ENCODE data around the gene GNAQ. TPM values are rescaled to one million over a fixed set of nuclear protein-coding genes. Genes with fewer than 3 reads are reported as not detected.
A peak's percentile ranks its signal among the peaks of the same experiment; 100 is the strongest.

Gene GNAQ
- polyA plus RNA-seq, 1 experiment = 71.4 TPM

- no peak for DNase-seq (ENCODE audit: low read depth, low spot score)
- no peak for TF ChIP-seq CTCF (IDR thresholded peaks at IDR 0.05; ENCODE audit: low read depth, low read length)
- H3K9me3 ChIP-seq (ENCODE audit: control insufficient read depth, insufficient read depth, low read length) = no peaks in the 10 kb centered on the region
- no peak overlapping the region for H3K27ac ChIP-seq (ENCODE audit: low read depth, low read length)
- POLR2A ChIA-PET = no interaction called here
- CTCF ChIA-PET = interaction anchor here (0.6 kb wide), 1 partner anchor 57 kb away, joined by 3 read pairs; no protein-coding TSS in a partner anchor
- no peak overlapping the region for H3K4me3 ChIP-seq (ENCODE audit: low read depth, low read length)
- no peaks in the 10 kb centered on the region for H3K27me3 ChIP-seq (ENCODE audit: control insufficient read depth, insufficient read depth, low read length)
Measured at GRCh38 chr9:77809552-77809951, 222.1 kb downstream of the GNAQ start.

GRCh38 chr9:77808751-77809081 is 222.9 kb downstream of the GNAQ start:
- ChIA-PET CTCF (interaction anchor here (1.0 to 1.2 kb wide), 2 partner anchors 227 to 352 kb away, joined by 3 read pairs; no protein-coding TSS in a partner anchor), POLR2A (no interaction called here)
- Histone ChIP-seq H3K9me3 (ENCODE audit: control insufficient read depth, insufficient read depth, low read length) (no peaks in the 10 kb centered on the region), H3K27ac (ENCODE audit: low read depth, low read length) (no peak overlapping the region), H3K4me3 (ENCODE audit: low read depth, low read length) (no peak overlapping the region), H3K27me3 (ENCODE audit: control insufficient read depth, insufficient read depth, low read length) (no peaks in the 10 kb centered on the region)
- no peak for TF ChIP-seq CTCF (IDR thresholded peaks at IDR 0.05; ENCODE audit: low read depth, low read length)
- no peak for DNase-seq (ENCODE audit: low read depth, low spot score)

GRCh38 chr9:77807846-77808750 is 223.5 kb downstream of the GNAQ start:
- DNase-seq (ENCODE audit: low read depth, low spot score) = no peak
- H3K4me3 ChIP-seq (ENCODE audit: low read depth, low read length) = no peak overlapping the region
- peak overlapping the region; percentile 43 for H3K27ac ChIP-seq (ENCODE audit: low read depth, low read length)
- no peaks in the 10 kb centered on the region for H3K27me3 ChIP-seq (ENCODE audit: control insufficient read depth, insufficient read depth, low read length)
- ChIA-PET CTCF (interaction anchor here (0.6 to 1.5 kb wide), 4 partner anchors 56 to 352 kb away, joined by 3 to 4 read pairs (median 4); no protein-coding TSS in a partner anchor), POLR2A (no interaction called here)
- no peak for TF ChIP-seq CTCF (IDR thresholded peaks at IDR 0.05; ENCODE audit: low read depth, low read length)
- H3K9me3 ChIP-seq (ENCODE audit: control insufficient read depth, insufficient read depth, low read length) = no peaks in the 10 kb centered on the region

GRCh38 chr9:77807281-77807683 is 224.3 kb downstream of the GNAQ start:
- Histone ChIP-seq H3K9me3 (ENCODE audit: control insufficient read depth, insufficient read depth, low read length) (no peaks in the 10 kb centered on the region), H3K27ac (ENCODE audit: low read depth, low read length) (no peak overlapping the region), H3K4me3 (ENCODE audit: low read depth, low read length) (no peak overlapping the region), H3K27me3 (ENCODE audit: control insufficient read depth, insufficient read depth, low read length) (no peaks in the 10 kb centered on the region)
- ChIA-PET POLR2A (no interaction called here), CTCF (interaction anchor here (0.6 to 1.5 kb wide), 4 partner anchors 55 to 351 kb away, joined by 3 to 4 read pairs (median 4); no protein-coding TSS in a partner anchor)
- peak; percentile 67 for DNase-seq (ENCODE audit: low read depth, low spot score)
- 0 out of 2 replicates have a peak, but pooled peaks have one; percentile 11 for TF ChIP-seq CTCF (IDR thresholded peaks at IDR 0.05; ENCODE audit: low read depth, low read length)

- H3K27ac ChIP-seq (ENCODE audit: low read depth, low read length) = no peak overlapping the region
- H3K9me3 ChIP-seq (ENCODE audit: control insufficient read depth, insufficient read depth, low read length) = no peaks in the 10 kb centered on the region
- POLR2A ChIA-PET = no interaction called here
- no peak for DNase-seq (ENCODE audit: low read depth, low spot score)
- no peaks in the 10 kb centered on the region for H3K27me3 ChIP-seq (ENCODE audit: control insufficient read depth, insufficient read depth, low read length)
- CTCF ChIA-PET = interaction anchor here (0.8 to 1.5 kb wide), 3 partner anchors 42 to 229 kb away, joined by 3 to 4 read pairs (median 3); no protein-coding TSS in a partner anchor
- no peak overlapping the region for H3K4me3 ChIP-seq (ENCODE audit: low read depth, low read length)
- TF ChIP-seq CTCF (IDR thresholded peaks at IDR 0.05; ENCODE audit: low read depth, low read length) = no peak
Measured at GRCh38 chr9:77806741-77807140, 224.9 kb downstream of the GNAQ start.
